Peyer's patch (tissue), 4 donors: ENCODE data around the gene RASSF8.

Experiments
- CTCF ChIP-seq, 6 experiments: fragments of 450-650 bp in 4 of 6; fragments of 200-600 bp in 2 of 6; sonication (generic) in 1 of 6; IDR thresholded peaks; one replicate each; pipeline ENCODE4 v1.5.1; 2017 to 2019; ENCODE audit warnings: antibody characterized with exemption in 6 of 6, mild to moderate bottlenecking in 3 of 6, moderate library complexity in 1 of 6
- POLR2A ChIP-seq, 2 donors: fragments of 450-650 bp; IDR thresholded peaks; one replicate each; pipeline ENCODE4 v1.5.1; 2017; ENCODE audit warnings: antibody characterized with exemption in 2 of 2, mild to moderate bottlenecking in 2 of 2, moderate library complexity in 2 of 2

- TF ChIP-seq POLR2A (IDR thresholded peaks at IDR 0.05): no peak
- no peak for TF ChIP-seq CTCF (IDR thresholded peaks at IDR 0.05)
These were observed 37.4 kb downstream of the RASSF8 start for GRCh38 chr12:25995906-25996305.
